ENCODE results near the gene DDX10. TPM values are rescaled to one million over a fixed set of nuclear protein-coding genes. Genes with fewer than 3 reads are reported as not detected.

Gene DDX10
- total RNA-seq, 1 donor from 2014 or later, result 18.3 TPM

DNA sequence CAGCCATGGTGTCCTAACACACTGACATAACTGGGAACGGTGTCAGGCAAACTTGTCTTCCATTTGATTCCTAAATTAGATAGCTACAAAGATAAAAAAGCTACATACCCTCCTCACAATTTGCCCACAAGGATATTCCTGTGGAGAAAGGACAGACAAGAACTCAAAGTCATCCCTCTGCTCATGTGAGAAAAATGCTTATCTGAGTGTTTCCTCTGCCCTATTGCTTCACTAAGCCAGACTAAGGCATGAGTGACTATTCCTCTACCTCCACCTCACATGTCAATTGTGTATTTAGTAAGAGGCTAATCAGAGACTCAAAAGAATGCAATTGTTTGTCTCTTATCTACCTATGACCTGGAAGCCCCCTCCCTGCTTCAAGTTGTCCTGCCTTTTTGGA lies 247.7 kb downstream of the DDX10 start:
- ATAC-seq, result no peak
- Histone ChIP-seq H3K4me1 (no peaks in the 10 kb centered on the region), H3K27ac (no peak overlapping the region), H3K9me3 (no peaks in the 10 kb centered on the region), H3K4me3 (no peak overlapping the region), H3K27me3 (no peaks in the 10 kb centered on the region), H3K36me3 (no peaks in the 10 kb centered on the region)
- intact Hi-C loops (cut with DNase I), result no loop called here
- no peak for TF ChIP-seq CTCF (IDR thresholded peaks at IDR 0.05)
- DNase-seq, result no peak

DNA sequence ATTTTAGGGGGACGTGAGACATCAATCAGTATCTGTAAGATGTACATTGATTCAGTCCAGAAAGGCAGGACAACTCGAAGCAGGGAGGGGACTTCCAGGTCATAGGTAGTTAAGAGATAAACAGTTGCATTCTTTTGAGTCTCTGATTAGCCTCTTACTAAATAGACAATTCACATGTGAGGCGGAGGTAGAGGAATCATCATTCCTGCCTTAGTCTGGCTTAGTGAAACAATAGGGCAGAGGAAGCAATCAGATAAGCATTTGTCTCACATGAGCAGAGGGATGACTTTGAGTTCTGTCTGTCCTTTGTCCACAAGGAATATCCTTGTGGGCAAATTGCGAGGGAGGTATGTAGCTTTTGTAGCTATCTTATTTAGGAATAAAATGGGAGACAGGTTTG lies 248.3 kb downstream of the DDX10 start:
- ATAC-seq, result no peak
- no peak overlapping the region for H3K4me3 ChIP-seq
- intact Hi-C loops (cut with DNase I), result no loop called here
- no peaks in the 10 kb centered on the region for H3K27me3 ChIP-seq
- H3K36me3 ChIP-seq, result no peaks in the 10 kb centered on the region
- no peak for TF ChIP-seq CTCF (IDR thresholded peaks at IDR 0.05)
- no peaks in the 10 kb centered on the region for H3K4me1 ChIP-seq
- no peak for DNase-seq
- no peak overlapping the region for H3K27ac ChIP-seq
- H3K9me3 ChIP-seq, result no peaks in the 10 kb centered on the region

DNA sequence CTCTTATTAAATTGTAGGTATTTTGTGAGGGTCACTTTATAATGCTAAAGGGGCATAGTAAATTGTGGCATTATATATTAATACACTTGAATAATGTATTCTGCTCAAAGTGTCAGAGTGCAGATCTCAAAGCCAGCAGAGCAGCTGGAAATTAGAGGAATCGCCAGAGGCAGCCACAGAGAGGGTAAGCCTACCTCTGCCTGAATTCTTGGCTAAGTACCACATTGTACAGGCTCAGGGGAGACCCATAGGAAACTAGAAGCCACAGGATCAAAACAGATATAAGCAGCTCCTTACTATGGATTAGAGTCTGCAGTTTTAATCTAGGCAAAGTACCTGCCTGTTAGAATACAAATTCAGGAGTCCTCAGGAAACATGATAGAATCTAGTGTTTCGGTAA lies 249.3 kb downstream of the DDX10 start:
- no peak for TF ChIP-seq CTCF (IDR thresholded peaks at IDR 0.05)
- H3K4me1 ChIP-seq, result no peaks in the 10 kb centered on the region

GRCh38 chr11:108914981-108915380 lies 250.1 kb downstream of the DDX10 start:
- intact Hi-C loops (cut with DNase I), result no loop called here
- Histone ChIP-seq H3K27me3 (no peaks in the 10 kb centered on the region), H3K4me1 (no peaks in the 10 kb centered on the region), H3K4me3 (no peak overlapping the region), H3K36me3 (no peaks in the 10 kb centered on the region), H3K9me3 (no peaks in the 10 kb centered on the region), H3K27ac (no peak overlapping the region)
- ATAC-seq, result no peak
- DNase-seq, result no peak
- TF ChIP-seq CTCF (IDR thresholded peaks at IDR 0.05), result no peak

More for the DNA sequence above, 249.3 kb downstream of the DDX10 start:
- Histone ChIP-seq H3K36me3 (no peaks in the 10 kb centered on the region), H3K4me3 (no peak overlapping the region), H3K27me3 (no peaks in the 10 kb centered on the region), H3K9me3 (no peaks in the 10 kb centered on the region), H3K27ac (no peak overlapping the region)
- DNase-seq (no peak), ATAC-seq (no peak)
- intact Hi-C loops (cut with DNase I), result no loop called here

- Histone ChIP-seq H3K4me1 (no peaks in the 10 kb centered on the region), H3K27ac (no peak overlapping the region), H3K36me3 (no peaks in the 10 kb centered on the region), H3K27me3 (no peaks in the 10 kb centered on the region), H3K4me3 (no peak overlapping the region), H3K9me3 (no peaks in the 10 kb centered on the region)
- no peak for TF ChIP-seq CTCF (IDR thresholded peaks at IDR 0.05)
- ATAC-seq (no peak), DNase-seq (no peak)
- intact Hi-C loops (cut with DNase I), result no loop called here
Measured at GRCh38 chr11:108915666-108916065, 250.8 kb downstream of the DDX10 start.

- Histone ChIP-seq H3K4me1 (no peaks in the 10 kb centered on the region), H3K36me3 (no peaks in the 10 kb centered on the region), H3K4me3 (no peak overlapping the region), H3K27ac (no peak overlapping the region), H3K27me3 (no peaks in the 10 kb centered on the region), H3K9me3 (no peaks in the 10 kb centered on the region)
- DNase-seq, result no peak
- no peak for ATAC-seq
- no peak for TF ChIP-seq CTCF (IDR thresholded peaks at IDR 0.05)
- intact Hi-C loops (cut with DNase I), result no loop called here
Measured at GRCh38 chr11:108916290-108916689, 251.4 kb downstream of the DDX10 start.

Data from upper lobe of right lung (tissue), 1 donor.